ENCODE data around the gene DUSP9. TPM values are rescaled to one million over a fixed set of nuclear protein-coding genes. Genes with fewer than 3 reads are reported as not detected.

The DUSP9 gene
- total and polyA plus RNA-seq, 12 donors: 0.03 to 0.09 TPM; not detected in 10

GRCh38 chrX:153684467-153685155 lies 37.6 kb downstream of the DUSP9 start:
- Histone ChIP-seq H3K4me1 (peaks cover 0 to 6% (median 0%) of the 10 kb centered on the region in 9 donors), H3K4me3 (no peak overlapping the region), H3K9me3 (no peaks in the 10 kb centered on the region), H3K27me3 (peaks cover 0 to 68% (median 0%) of the 10 kb centered on the region in 7 donors), H3K27ac (no peak overlapping the region), H3K36me3 (no peaks in the 10 kb centered on the region)
- intact Hi-C loops (cut with DNase I): no loop called here
- 67 to 68% methylated on average over 11 to 21 of the region's 21 CpGs for WGBS, 2 donors
- ATAC-seq (no peak), DNase-seq (no peak)
- no peak for TF ChIP-seq CTCF (IDR thresholded peaks at IDR 0.05)

GRCh38 chrX:153685156-153685536 lies 38.1 kb downstream of the DUSP9 start:
- H3K4me1 ChIP-seq: peaks cover 0 to 11% (median 0%) of the 10 kb centered on the region in 9 donors
- TF ChIP-seq CTCF (IDR thresholded peaks at IDR 0.05): no peak
- DNase-seq (no peak), ATAC-seq (no peak)
- H3K36me3 ChIP-seq: no peaks in the 10 kb centered on the region
- no peak overlapping the region for H3K27ac ChIP-seq
- WGBS, 2 donors: 59 to 61% methylated on average over 19 to 21 of the region's 21 CpGs
- H3K27me3 ChIP-seq: peaks cover 0 to 67% (median 0%) of the 10 kb centered on the region in 7 donors
- H3K9me3 ChIP-seq: no peaks in the 10 kb centered on the region
- H3K4me3 ChIP-seq: no peak overlapping the region
- intact Hi-C loops (cut with DNase I): no loop called here

- H3K27me3 ChIP-seq: peaks cover 0 to 65% (median 0%) of the 10 kb centered on the region in 7 donors
- intact Hi-C loops (cut with DNase I): no loop called here
- no peak for TF ChIP-seq CTCF (IDR thresholded peaks at IDR 0.05)
- ATAC-seq (peak in 1 of 8 donors; percentile 1), DNase-seq (no peak)
- no peaks in the 10 kb centered on the region for H3K9me3 ChIP-seq
- 77 to 79% methylated on average over 17 to 24 of the region's 24 CpGs for WGBS, 2 donors
- peaks cover 0 to 15% (median 0%) of the 10 kb centered on the region in 9 donors for H3K4me1 ChIP-seq
- H3K36me3 ChIP-seq: no peaks in the 10 kb centered on the region
- H3K4me3 ChIP-seq: no peak overlapping the region
- no peak overlapping the region for H3K27ac ChIP-seq
These were observed 39.0 kb downstream of the DUSP9 start for GRCh38 chrX:153685751-153686696.

- peaks cover 0 to 15% (median 0%) of the 10 kb centered on the region in 9 donors for H3K4me1 ChIP-seq
- no peak for DNase-seq
- H3K9me3 ChIP-seq: no peaks in the 10 kb centered on the region
- peaks cover 0 to 60% (median 0%) of the 10 kb centered on the region in 7 donors for H3K27me3 ChIP-seq
- no peaks in the 10 kb centered on the region for H3K36me3 ChIP-seq
- TF ChIP-seq CTCF (IDR thresholded peaks at IDR 0.05): no peak
- ATAC-seq: peak in 1 of 8 donors; percentile 12
- 45 to 47% methylated on average over 9 of the region's 9 CpGs for WGBS, 2 donors
- no peak overlapping the region for H3K4me3 ChIP-seq
- intact Hi-C loops (cut with DNase I): no loop called here
- H3K27ac ChIP-seq: no peak overlapping the region
These were observed 39.7 kb downstream of the DUSP9 start for GRCh38 chrX:153686711-153687110.

Data from heart right ventricle (tissue), 16 donors.